ENCODE measurements around the gene GPHN. TPM values are rescaled to one million over a fixed set of nuclear protein-coding genes. Genes with fewer than 3 reads are reported as not detected.

GPHN gene
- total RNA-seq, 1 experiment from 2014 or later: 34.9 TPM

- Mint-ChIP-seq H3K36me3 (ENCODE audit: insufficient read depth, unreplicated experiment) (no peaks in the 10 kb centered on the region), H3K4me3 (ENCODE audit: low read depth, unreplicated experiment) (no peak overlapping the region), H3K27ac (ENCODE audit: unreplicated experiment) (no peak overlapping the region), H3K9me3 (ENCODE audit: low read depth, unreplicated experiment) (peaks cover 15% of the 10 kb centered on the region), H3K27me3 (ENCODE audit: unreplicated experiment) (no peaks in the 10 kb centered on the region), H3K4me1 (ENCODE audit: low read depth, unreplicated experiment) (no peaks in the 10 kb centered on the region)
- no peak for DNase-seq
- TF ChIP-seq CTCF (IDR thresholded peaks at IDR 0.05; ENCODE audit: unreplicated experiment): no peak
- BruUV-seq (replicated peaks): no TSS peak
- CTCF ChIA-PET: no interaction called here
- intact Hi-C loops (cut with micrococcal nuclease; ENCODE audit: unreplicated experiment): no loop called here
Observed at GRCh38 chr14:66802962-66803361, 295.0 kb downstream of the GPHN start.

- H3K27me3 Mint-ChIP-seq (ENCODE audit: unreplicated experiment): no peaks in the 10 kb centered on the region
Observed at GRCh38 chr14:66804141-66804540, 296.2 kb downstream of the GPHN start.

GRCh38 chr14:66813636-66814035 lies 305.7 kb downstream of the GPHN start:
- DNase-seq: no peak
- H3K27me3 Mint-ChIP-seq (ENCODE audit: unreplicated experiment): no peaks in the 10 kb centered on the region
- no TSS peak for BruUV-seq (replicated peaks)
- no peaks in the 10 kb centered on the region for H3K36me3 Mint-ChIP-seq (ENCODE audit: insufficient read depth, unreplicated experiment)
- intact Hi-C loops (cut with micrococcal nuclease; ENCODE audit: unreplicated experiment): no loop called here
- TF ChIP-seq CTCF (IDR thresholded peaks at IDR 0.05; ENCODE audit: unreplicated experiment): no peak
- CTCF ChIA-PET: no interaction called here
- peaks cover 2% of the 10 kb centered on the region for H3K9me3 Mint-ChIP-seq (ENCODE audit: low read depth, unreplicated experiment)
- H3K4me1 Mint-ChIP-seq (ENCODE audit: low read depth, unreplicated experiment): no peaks in the 10 kb centered on the region
- no peak overlapping the region for H3K27ac Mint-ChIP-seq (ENCODE audit: unreplicated experiment)
- no peak overlapping the region for H3K4me3 Mint-ChIP-seq (ENCODE audit: low read depth, unreplicated experiment)

More at GRCh38 chr14:66804141-66804540, 296.2 kb downstream of the GPHN start:
- intact Hi-C loops (cut with micrococcal nuclease; ENCODE audit: unreplicated experiment): no loop called here
- no peaks in the 10 kb centered on the region for H3K36me3 Mint-ChIP-seq (ENCODE audit: insufficient read depth, unreplicated experiment)
- peaks cover 15% of the 10 kb centered on the region for H3K9me3 Mint-ChIP-seq (ENCODE audit: low read depth, unreplicated experiment)
- no peak overlapping the region for H3K27ac Mint-ChIP-seq (ENCODE audit: unreplicated experiment)
- CTCF ChIA-PET: interaction anchor here (0.5 kb wide), 2 partner anchors 31 to 660 kb away, joined by 5 to 6 read pairs; no protein-coding TSS in a partner anchor
- H3K4me3 Mint-ChIP-seq (ENCODE audit: low read depth, unreplicated experiment): no peak overlapping the region
- no peaks in the 10 kb centered on the region for H3K4me1 Mint-ChIP-seq (ENCODE audit: low read depth, unreplicated experiment)
- DNase-seq: no peak
- no peak for TF ChIP-seq CTCF (IDR thresholded peaks at IDR 0.05; ENCODE audit: unreplicated experiment)
- no TSS peak for BruUV-seq (replicated peaks)

DNA sequence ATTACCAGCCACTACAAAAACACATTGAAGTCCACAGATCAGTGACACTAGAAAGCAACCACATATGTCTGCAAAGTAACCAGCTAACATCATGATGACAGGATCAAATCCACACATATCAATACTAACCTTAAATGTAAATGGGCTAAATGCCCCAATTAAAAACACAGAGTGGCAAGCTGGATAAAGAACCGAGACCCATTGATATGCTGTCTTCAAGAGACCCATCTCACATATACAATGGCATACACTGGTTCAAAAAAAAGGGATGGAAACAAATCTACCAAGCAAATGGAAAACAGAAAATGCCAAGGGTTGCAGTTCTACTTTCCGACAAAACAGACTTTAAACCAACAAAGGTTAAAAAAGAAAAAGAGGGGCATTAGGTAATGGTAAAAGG lies 307.7 kb downstream of the GPHN start:
- Mint-ChIP-seq H3K9me3 (ENCODE audit: low read depth, unreplicated experiment) (peaks cover 2% of the 10 kb centered on the region), H3K4me1 (ENCODE audit: low read depth, unreplicated experiment) (no peaks in the 10 kb centered on the region), H3K4me3 (ENCODE audit: low read depth, unreplicated experiment) (no peak overlapping the region), H3K27me3 (ENCODE audit: unreplicated experiment) (no peaks in the 10 kb centered on the region), H3K27ac (ENCODE audit: unreplicated experiment) (no peak overlapping the region), H3K36me3 (ENCODE audit: insufficient read depth, unreplicated experiment) (no peaks in the 10 kb centered on the region)
- no TSS peak for BruUV-seq (replicated peaks)
- no peak for DNase-seq
- intact Hi-C loops (cut with micrococcal nuclease; ENCODE audit: unreplicated experiment): no loop called here
- no peak for TF ChIP-seq CTCF (IDR thresholded peaks at IDR 0.05; ENCODE audit: unreplicated experiment)
- CTCF ChIA-PET: no interaction called here

All from Calu3 (cell line).